PFSK-1 (cell line): Measurements from ENCODE around the gene LTBP3.

Experiments
- POLR2AphosphoS5 ChIP-seq: IDR thresholded peaks from 2 replicates; pipeline ENCODE4 v1.6.1; 2012; ENCODE audit warnings: low read depth, mild to moderate bottlenecking, control low read depth, low read length, moderate library complexity
- SIN3A ChIP-seq: IDR thresholded peaks from 2 replicates; pipeline ENCODE4 v1.6.1; 2012; ENCODE audit warnings: mild to moderate bottlenecking, low read length, moderate library complexity, borderline replicate concordance; ENCODE audit not compliant: insufficient read depth
- TF ChIP-seq, protein P1 (sequence below), 2 experiments: IDR thresholded peaks; 2 replicates each; pipeline versions ENCODE4 v1.6.1 to v1.8.0; 2011 to 2012; ENCODE audit warnings: low read depth in 2 of 2, low read length in 2 of 2, control low read depth in 1 of 2, inconsistent platforms in 1 of 2, mild to moderate bottlenecking in 1 of 2, moderate library complexity in 1 of 2; ENCODE audit not compliant: insufficient read depth in 1 of 2

GRCh38 chr11:65606876-65607613, 48.9 kb upstream of the LTBP3 start:
- TF ChIP-seq POLR2AphosphoS5 (no peak), SIN3A (no peak)
- TF ChIP-seq, protein P1, sequence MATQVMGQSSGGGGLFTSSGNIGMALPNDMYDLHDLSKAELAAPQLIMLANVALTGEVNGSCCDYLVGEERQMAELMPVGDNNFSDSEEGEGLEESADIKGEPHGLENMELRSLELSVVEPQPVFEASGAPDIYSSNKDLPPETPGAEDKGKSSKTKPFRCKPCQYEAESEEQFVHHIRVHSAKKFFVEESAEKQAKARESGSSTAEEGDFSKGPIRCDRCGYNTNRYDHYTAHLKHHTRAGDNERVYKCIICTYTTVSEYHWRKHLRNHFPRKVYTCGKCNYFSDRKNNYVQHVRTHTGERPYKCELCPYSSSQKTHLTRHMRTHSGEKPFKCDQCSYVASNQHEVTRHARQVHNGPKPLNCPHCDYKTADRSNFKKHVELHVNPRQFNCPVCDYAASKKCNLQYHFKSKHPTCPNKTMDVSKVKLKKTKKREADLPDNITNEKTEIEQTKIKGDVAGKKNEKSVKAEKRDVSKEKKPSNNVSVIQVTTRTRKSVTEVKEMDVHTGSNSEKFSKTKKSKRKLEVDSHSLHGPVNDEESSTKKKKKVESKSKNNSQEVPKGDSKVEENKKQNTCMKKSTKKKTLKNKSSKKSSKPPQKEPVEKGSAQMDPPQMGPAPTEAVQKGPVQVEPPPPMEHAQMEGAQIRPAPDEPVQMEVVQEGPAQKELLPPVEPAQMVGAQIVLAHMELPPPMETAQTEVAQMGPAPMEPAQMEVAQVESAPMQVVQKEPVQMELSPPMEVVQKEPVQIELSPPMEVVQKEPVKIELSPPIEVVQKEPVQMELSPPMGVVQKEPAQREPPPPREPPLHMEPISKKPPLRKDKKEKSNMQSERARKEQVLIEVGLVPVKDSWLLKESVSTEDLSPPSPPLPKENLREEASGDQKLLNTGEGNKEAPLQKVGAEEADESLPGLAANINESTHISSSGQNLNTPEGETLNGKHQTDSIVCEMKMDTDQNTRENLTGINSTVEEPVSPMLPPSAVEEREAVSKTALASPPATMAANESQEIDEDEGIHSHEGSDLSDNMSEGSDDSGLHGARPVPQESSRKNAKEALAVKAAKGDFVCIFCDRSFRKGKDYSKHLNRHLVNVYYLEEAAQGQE (IDR thresholded peaks at IDR 0.05; ENCODE audit: insufficient read depth in 1 of 2, low read depth in 2 of 2, low read length in 2 of 2) = no peak
